ENCODE data around the gene PRTN3.

GRCh38 chr19:882871-883497, 42.2 kb downstream of the PRTN3 start:
- TF ChIP-seq CTCF (IDR thresholded peaks at IDR 0.05), result no peak
- TF ChIP-seq EZH2phosphoT487 (IDR thresholded peaks at IDR 0.05), result no peak

Data from neural progenitor cell (in vitro differentiated cells).